ENCODE data around the gene PACRG. TPM values are rescaled to one million over a fixed set of nuclear protein-coding genes. Genes with fewer than 3 reads are reported as not detected.

The PACRG gene
- total and polyA plus RNA-seq, 2 of the 8 experiments (the other 6 are each of a cell fraction or from before 2014, with no cell fraction given) = 0.44 to 0.54 TPM

- ChIA-PET CTCF (ENCODE audit: partially characterized antibody) (no interaction called here), POLR2A (ENCODE audit: partially characterized antibody) (no interaction called here)
- Histone ChIP-seq H4K91ac (replicated peaks; ENCODE audit: insufficient read length, low read length) (no peak overlapping the region), H2AFZ (ENCODE audit: low read length) (no peak overlapping the region), H3K14ac (ENCODE audit: insufficient read length) (no peak overlapping the region), H3K23ac (ENCODE audit: insufficient read length) (no peak overlapping the region), H4K8ac (ENCODE audit: extremely low read depth, insufficient read depth, low read length) (no peak overlapping the region), H3K4ac (replicated peaks; ENCODE audit: insufficient read length, low read depth, low read length) (no peak overlapping the region), H3K79me2 (ENCODE audit: control insufficient read depth in 1 of 2, insufficient read depth in 2 of 2, low read length in 2 of 2) (no peaks in the 10 kb centered on the region), H4K5ac (ENCODE audit: insufficient read length, low read depth, low read length) (no peak overlapping the region), H2BK12ac (ENCODE audit: low read depth, low read length) (no peak overlapping the region), H3K79me1 (ENCODE audit: low read depth, low read length) (no peaks in the 10 kb centered on the region), H3K4me1 (replicated peaks in 1 of 4; ENCODE audit: control insufficient read depth in 3 of 4, insufficient read depth in 4 of 4, low read length in 3 of 4) (no peaks in the 10 kb centered on the region), H3K9ac (replicated peaks in 1 of 4; ENCODE audit: extremely low read depth in 1 of 4, low read depth in 3 of 4, low read length in 3 of 4) (no peak overlapping the region), H2BK5ac (ENCODE audit: low read depth, low read length) (no peak overlapping the region), H2BK15ac (ENCODE audit: low read length) (no peak overlapping the region), H3K18ac (ENCODE audit: extremely low read depth, low read length) (no peak overlapping the region), H3K9me3 (ENCODE audit: insufficient read depth in 2 of 2, low read depth in 1 of 2, low read length in 1 of 2) (no peaks in the 10 kb centered on the region), H3K4me3 (ENCODE audit: extremely low read depth in 1 of 4, insufficient read depth in 2 of 4, low read depth in 3 of 4, low read length in 4 of 4) (no peak overlapping the region), H3K56ac (replicated peaks; ENCODE audit: insufficient read length, low read depth, low read length) (no peak overlapping the region), H2BK20ac (ENCODE audit: low read length) (no peak overlapping the region), H3K27me3 (replicated peaks in 1 of 4; ENCODE audit: control insufficient read depth in 3 of 4, extremely low read depth in 1 of 4, insufficient read depth in 3 of 4, low read length in 3 of 4) (no peaks in the 10 kb centered on the region), H3K4me2 (ENCODE audit: insufficient read depth in 1 of 2, low read depth in 2 of 2, low read length in 2 of 2) (no peak overlapping the region), H2AK5ac (ENCODE audit: low read depth, low read length) (no peak overlapping the region), H3K23me2 (ENCODE audit: low read depth, low read length) (no peaks in the 10 kb centered on the region), H3K36me3 (ENCODE audit: control insufficient read depth in 2 of 4, insufficient read depth in 4 of 4, low read length in 3 of 4) (no peaks in the 10 kb centered on the region), H4K20me1 (replicated peaks in 1 of 2; ENCODE audit: control insufficient read depth in 1 of 2, insufficient read depth in 2 of 2, low read length in 2 of 2) (no peaks in the 10 kb centered on the region), H2BK120ac (replicated peaks; ENCODE audit: low read depth, low read length) (no peak overlapping the region), H3K27ac (ENCODE audit: low read depth, low read length) (no peak overlapping the region)
- FAIRE-seq (no peak), DNase-seq (ENCODE audit: low read depth in 1 of 2, low spot score in 2 of 2) (no peak)
- TF ChIP-seq SUZ12 (IDR thresholded peaks at IDR 0.05; ENCODE audit: low read length) = no peak
- TF ChIP-seq MAFK (IDR thresholded peaks at IDR 0.05; ENCODE audit: low read depth, low read length) = no peak
- TF ChIP-seq, protein P1, sequence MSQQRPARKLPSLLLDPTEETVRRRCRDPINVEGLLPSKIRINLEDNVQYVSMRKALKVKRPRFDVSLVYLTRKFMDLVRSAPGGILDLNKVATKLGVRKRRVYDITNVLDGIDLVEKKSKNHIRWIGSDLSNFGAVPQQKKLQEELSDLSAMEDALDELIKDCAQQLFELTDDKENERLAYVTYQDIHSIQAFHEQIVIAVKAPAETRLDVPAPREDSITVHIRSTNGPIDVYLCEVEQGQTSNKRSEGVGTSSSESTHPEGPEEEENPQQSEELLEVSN (IDR thresholded peaks at IDR 0.05) = no peak
- TF ChIP-seq SIX5 (IDR thresholded peaks at IDR 0.05; ENCODE audit: low read depth, low read length) = no peak
- TF ChIP-seq RBBP5 (IDR thresholded peaks at IDR 0.05; ENCODE audit: borderline replicate concordance, low read depth, low read length) = no peak
- no peak for TF ChIP-seq HDAC2 (IDR thresholded peaks at IDR 0.05; ENCODE audit: borderline replicate concordance in 1 of 2, low read depth in 2 of 2, low read length in 2 of 2)
- TF ChIP-seq PHF8 (conservative IDR thresholded peaks at IDR 0.05; ENCODE audit: low read depth, low read length) = no peak
- TF ChIP-seq SRF (IDR thresholded peaks at IDR 0.05; ENCODE audit: low read depth, low read length) = no peak
- TF ChIP-seq CHD2 (IDR thresholded peaks at IDR 0.05; ENCODE audit: low read length) = no peak
- TF ChIP-seq CBX5 (IDR thresholded peaks at IDR 0.05; ENCODE audit: low read depth, low read length) = no peak
- TF ChIP-seq NRF1 (IDR thresholded peaks at IDR 0.05; ENCODE audit: low read depth, low read length) = no peak
- no peak for TF ChIP-seq RAD21 (IDR thresholded peaks at IDR 0.05 in 1 of 2, conservative IDR thresholded peaks at IDR 0.05 in 1 of 2; ENCODE audit: low read depth in 2 of 2, low read length in 2 of 2)
- no peak for TF ChIP-seq TAF1 (IDR thresholded peaks at IDR 0.05; ENCODE audit: low read depth, low read length)
These were observed 23.6 kb downstream of the PACRG start for GRCh38 chr6:162751211-162751859.
